B cell (primary cell): Measurements from ENCODE around the gene ABCB10.

Experiments
- EZH2 ChIP-seq: IDR thresholded peaks from 2 replicates; pipeline ENCODE4 v1.6.1; 2012; ENCODE audit warnings: borderline replicate concordance, low read depth, mild to moderate bottlenecking, moderate library complexity, low read length; ENCODE audit not compliant: insufficient read depth, poor library complexity, severe bottlenecking
- TF ChIP-seq, protein P1 (sequence below): fragments of 200-600 bp; IDR thresholded peaks from one replicate; pipeline ENCODE4 v1.8.0; 2022; ENCODE audit warnings: antibody characterized with exemption, mild to moderate bottlenecking

GRCh38 chr1:229563241-229563640, 4.7 kb upstream of the ABCB10 start:
- no peak for TF ChIP-seq EZH2
- TF ChIP-seq, protein P1, sequence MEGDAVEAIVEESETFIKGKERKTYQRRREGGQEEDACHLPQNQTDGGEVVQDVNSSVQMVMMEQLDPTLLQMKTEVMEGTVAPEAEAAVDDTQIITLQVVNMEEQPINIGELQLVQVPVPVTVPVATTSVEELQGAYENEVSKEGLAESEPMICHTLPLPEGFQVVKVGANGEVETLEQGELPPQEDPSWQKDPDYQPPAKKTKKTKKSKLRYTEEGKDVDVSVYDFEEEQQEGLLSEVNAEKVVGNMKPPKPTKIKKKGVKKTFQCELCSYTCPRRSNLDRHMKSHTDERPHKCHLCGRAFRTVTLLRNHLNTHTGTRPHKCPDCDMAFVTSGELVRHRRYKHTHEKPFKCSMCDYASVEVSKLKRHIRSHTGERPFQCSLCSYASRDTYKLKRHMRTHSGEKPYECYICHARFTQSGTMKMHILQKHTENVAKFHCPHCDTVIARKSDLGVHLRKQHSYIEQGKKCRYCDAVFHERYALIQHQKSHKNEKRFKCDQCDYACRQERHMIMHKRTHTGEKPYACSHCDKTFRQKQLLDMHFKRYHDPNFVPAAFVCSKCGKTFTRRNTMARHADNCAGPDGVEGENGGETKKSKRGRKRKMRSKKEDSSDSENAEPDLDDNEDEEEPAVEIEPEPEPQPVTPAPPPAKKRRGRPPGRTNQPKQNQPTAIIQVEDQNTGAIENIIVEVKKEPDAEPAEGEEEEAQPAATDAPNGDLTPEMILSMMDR, result no peak
